ENCODE results near the gene ABCB8. TPM values are rescaled to one million over a fixed set of nuclear protein-coding genes. Genes with fewer than 3 reads are reported as not detected.

The ABCB8 gene
- total and polyA plus RNA-seq, 4 donors: 12.4 to 30.2 (median 22.5) TPM

- WGBS: 79% methylated on average over 22 of the region's 22 CpGs
- H3K4me3 ChIP-seq (ENCODE audit: low read depth in 1 of 3, low read length in 3 of 3): no peak within 1 kb of the TSS
- TF ChIP-seq ATF3 (IDR thresholded peaks at IDR 0.05) (no peak), HNF4G (IDR thresholded peaks at IDR 0.05) (no peak), HNF4A (conservative IDR thresholded peaks at IDR 0.05) (no peak)
- H3K9me3 ChIP-seq (ENCODE audit: control insufficient read depth in 4 of 4, low read length in 3 of 4): no peaks in the 10 kb centered on the region
- H3K9ac ChIP-seq (ENCODE audit: low read depth in 1 of 2, low read length in 2 of 2): no peak within 1 kb of the TSS
- no peak for DNase-seq (ENCODE audit: low spot score)
- H3K36me3 ChIP-seq (ENCODE audit: control insufficient read depth in 4 of 4, insufficient read depth in 3 of 4, low read depth in 1 of 4, low read length in 3 of 4): peaks cover 0 to 8% (median 0%) of the 10 kb centered on the region in 4 donors
- H3K27ac ChIP-seq (ENCODE audit: low read depth in 1 of 2, low read length in 2 of 2): no peak within 1 kb of the TSS
- no peaks in the 10 kb centered on the region for H3K27me3 ChIP-seq (ENCODE audit: control insufficient read depth in 4 of 4, insufficient read depth in 4 of 4, low read length in 3 of 4)
- H3K4me1 ChIP-seq (ENCODE audit: control insufficient read depth in 4 of 4, insufficient read depth in 4 of 4, low read length in 3 of 4): peaks cover 0 to 2% (median 0%) of the 10 kb centered on the region in 4 donors
Observed at GRCh38 chr7:151047976-151048815, 19.9 kb downstream of the ABCB8 start, which contains the start of gene ASIC3. ASIC3 (plus strand) TSS chr7:151048531; CDS start chr7:151048886, 355 bp downstream.

GRCh38 chr7:151048911-151049463, 20.7 kb downstream of the ABCB8 start:
- H3K4me1 ChIP-seq (ENCODE audit: control insufficient read depth in 4 of 4, insufficient read depth in 4 of 4, low read length in 3 of 4): peaks cover 0 to 2% (median 0%) of the 10 kb centered on the region in 4 donors
- H3K27me3 ChIP-seq (ENCODE audit: control insufficient read depth in 4 of 4, insufficient read depth in 4 of 4, low read length in 3 of 4): no peaks in the 10 kb centered on the region
- no peaks in the 10 kb centered on the region for H3K9me3 ChIP-seq (ENCODE audit: control insufficient read depth in 4 of 4, low read length in 3 of 4)
- no peak overlapping the region for H3K4me3 ChIP-seq (ENCODE audit: low read depth in 1 of 3, low read length in 3 of 3)
- TF ChIP-seq RXRA (IDR thresholded peaks at IDR 0.05): no peak
- no peak for TF ChIP-seq FOXA2 (IDR thresholded peaks at IDR 0.05)
- no peak for TF ChIP-seq EGR1 (IDR thresholded peaks at IDR 0.05; ENCODE audit: low read depth in 2 of 2)
- TF ChIP-seq JUND (IDR thresholded peaks at IDR 0.05): no peak
- no peak for TF ChIP-seq ZBTB33 (IDR thresholded peaks at IDR 0.05)
- TF ChIP-seq HNF4G (IDR thresholded peaks at IDR 0.05): no peak
- TF ChIP-seq HNF4A (conservative IDR thresholded peaks at IDR 0.05): no peak
- TF ChIP-seq SP1 (IDR thresholded peaks at IDR 0.05): no peak
- no peak for TF ChIP-seq YY1 (IDR thresholded peaks at IDR 0.05)
- no peak for TF ChIP-seq FOXA1 (IDR thresholded peaks at IDR 0.05)
- no peak for TF ChIP-seq ATF3 (IDR thresholded peaks at IDR 0.05)
- TF ChIP-seq TAF1 (conservative IDR thresholded peaks at IDR 0.05): no peak
- TF ChIP-seq CTCF (IDR thresholded peaks at IDR 0.05; ENCODE audit: low read depth, low read length, missing input control): no peak
- no peak for TF ChIP-seq RAD21 (IDR thresholded peaks at IDR 0.05)
- TF ChIP-seq GABPA (IDR thresholded peaks at IDR 0.05 in 1 of 2, conservative IDR thresholded peaks at IDR 0.05 in 1 of 2): no peak
- no peak for TF ChIP-seq REST (IDR thresholded peaks at IDR 0.05)
- TF ChIP-seq NR2F2 (IDR thresholded peaks at IDR 0.05): no peak
- H3K9ac ChIP-seq (ENCODE audit: low read depth in 1 of 2, low read length in 2 of 2): no peak overlapping the region
- peaks cover 0 to 8% (median 0%) of the 10 kb centered on the region in 4 donors for H3K36me3 ChIP-seq (ENCODE audit: control insufficient read depth in 4 of 4, insufficient read depth in 3 of 4, low read depth in 1 of 4, low read length in 3 of 4)
- WGBS: 89% methylated on average over 38 of the region's 38 CpGs
- DNase-seq (ENCODE audit: low spot score): no peak
- H3K27ac ChIP-seq (ENCODE audit: low read depth in 1 of 2, low read length in 2 of 2): no peak overlapping the region

All from liver (tissue), 9 donors.